Measurements from ENCODE around the gene LINC01488.

- TF ChIP-seq POLR2A (IDR thresholded peaks at IDR 0.05) (no peak), POLR2AphosphoS5 (IDR thresholded peaks at IDR 0.05) (no peak), CTCF (IDR thresholded peaks at IDR 0.05) (no peak), EP300 (IDR thresholded peaks at IDR 0.05; ENCODE audit: low read depth) (no peak)
Measured at GRCh38 chr11:69525516-69526452, 44.3 kb downstream of the LINC01488 start.

Measured in transverse colon (tissue), 4 donors.